ENCODE data around the gene GBX1.

DNA sequence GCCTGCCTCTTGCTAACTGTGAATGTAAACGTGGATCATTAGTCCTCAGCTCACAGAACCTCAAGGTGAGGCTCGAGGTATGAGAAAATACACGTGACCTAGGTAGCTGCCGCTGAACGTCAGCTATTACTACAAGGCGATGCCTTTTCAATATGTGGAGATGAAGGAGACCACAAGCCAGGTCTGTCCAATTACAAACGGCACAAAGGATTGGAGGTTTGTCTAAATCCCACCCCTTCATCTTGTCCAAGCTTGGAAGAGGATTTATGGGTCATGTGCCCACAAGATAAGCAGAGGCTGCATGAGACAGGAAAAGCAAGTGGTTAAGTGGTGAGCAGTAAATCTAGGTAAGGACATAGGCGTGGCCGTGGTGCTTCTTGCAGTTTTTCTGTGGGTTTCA is 39.4 kb upstream of the GBX1 start:
- TF ChIP-seq CTCF (IDR thresholded peaks at IDR 0.05; ENCODE audit: insufficient read depth, low read length, poor library complexity, severe bottlenecking): no peak
- TF ChIP-seq EZH2phosphoT487 (conservative IDR thresholded peaks at IDR 0.05; ENCODE audit: low read length): no peak

Measured in SU-DHL-6 (cell line).